ENCODE measurements around the gene C6.

The C6 gene

GRCh38 chr5:41213340-41213739 is at the start of gene C6:
Gene C6 (minus strand): TSS chr5:41213532. CDS start chr5:41203230, 10,302 bp downstream.
- no peaks in the 10 kb centered on the region for H3K9me3 ChIP-seq (ENCODE audit: control insufficient read depth in 2 of 2, low read length in 2 of 2)
- H3K9ac ChIP-seq (ENCODE audit: low read depth in 1 of 2, low read length in 2 of 2) = no peak within 1 kb of the TSS
- no peaks in the 10 kb centered on the region for H3K4me1 ChIP-seq (ENCODE audit: control insufficient read depth in 2 of 2, insufficient read depth in 2 of 2, low read length in 2 of 2)
- no peaks in the 10 kb centered on the region for H3K27me3 ChIP-seq (ENCODE audit: control insufficient read depth in 2 of 2, insufficient read depth in 2 of 2, low read length in 2 of 2)
- no peak within 1 kb of the TSS for H3K4me3 ChIP-seq (ENCODE audit: low read length in 2 of 2)
- no peak within 1 kb of the TSS for H3K27ac ChIP-seq (ENCODE audit: low read depth in 2 of 2, low read length in 2 of 2)
- no peaks in the 10 kb centered on the region for H3K36me3 ChIP-seq (ENCODE audit: control insufficient read depth in 2 of 2, insufficient read depth in 2 of 2, low read length in 2 of 2)

- no peaks in the 10 kb centered on the region for H3K36me3 ChIP-seq (ENCODE audit: control insufficient read depth in 2 of 2, insufficient read depth in 2 of 2, low read length in 2 of 2)
- H3K9me3 ChIP-seq (ENCODE audit: control insufficient read depth in 2 of 2, low read length in 2 of 2) = no peaks in the 10 kb centered on the region
- no peak overlapping the region for H3K27ac ChIP-seq (ENCODE audit: low read depth in 2 of 2, low read length in 2 of 2)
- no peak overlapping the region for H3K4me3 ChIP-seq (ENCODE audit: low read length in 2 of 2)
- H3K27me3 ChIP-seq (ENCODE audit: control insufficient read depth in 2 of 2, insufficient read depth in 2 of 2, low read length in 2 of 2) = no peaks in the 10 kb centered on the region
- H3K4me1 ChIP-seq (ENCODE audit: control insufficient read depth in 2 of 2, insufficient read depth in 2 of 2, low read length in 2 of 2) = no peaks in the 10 kb centered on the region
- H3K9ac ChIP-seq (ENCODE audit: low read depth in 1 of 2, low read length in 2 of 2) = no peak overlapping the region
These were observed 43.1 kb upstream of the C6 start for GRCh38 chr5:41256400-41256799.

GRCh38 chr5:41253109-41253508 is 39.8 kb upstream of the C6 start:
- Histone ChIP-seq H3K9me3 (ENCODE audit: control insufficient read depth in 2 of 2, low read length in 2 of 2) (no peaks in the 10 kb centered on the region), H3K4me1 (ENCODE audit: control insufficient read depth in 2 of 2, insufficient read depth in 2 of 2, low read length in 2 of 2) (no peaks in the 10 kb centered on the region), H3K4me3 (ENCODE audit: low read length in 2 of 2) (no peak overlapping the region), H3K27ac (ENCODE audit: low read depth in 2 of 2, low read length in 2 of 2) (no peak overlapping the region), H3K9ac (ENCODE audit: low read depth in 1 of 2, low read length in 2 of 2) (no peak overlapping the region), H3K36me3 (ENCODE audit: control insufficient read depth in 2 of 2, insufficient read depth in 2 of 2, low read length in 2 of 2) (no peaks in the 10 kb centered on the region), H3K27me3 (ENCODE audit: control insufficient read depth in 2 of 2, insufficient read depth in 2 of 2, low read length in 2 of 2) (no peaks in the 10 kb centered on the region)

- no peak overlapping the region for H3K4me3 ChIP-seq (ENCODE audit: low read length in 2 of 2)
- no peaks in the 10 kb centered on the region for H3K4me1 ChIP-seq (ENCODE audit: control insufficient read depth in 2 of 2, insufficient read depth in 2 of 2, low read length in 2 of 2)
- no peak overlapping the region for H3K27ac ChIP-seq (ENCODE audit: low read depth in 2 of 2, low read length in 2 of 2)
- H3K9ac ChIP-seq (ENCODE audit: low read depth in 1 of 2, low read length in 2 of 2) = no peak overlapping the region
- H3K36me3 ChIP-seq (ENCODE audit: control insufficient read depth in 2 of 2, insufficient read depth in 2 of 2, low read length in 2 of 2) = no peaks in the 10 kb centered on the region
- H3K27me3 ChIP-seq (ENCODE audit: control insufficient read depth in 2 of 2, insufficient read depth in 2 of 2, low read length in 2 of 2) = no peaks in the 10 kb centered on the region
- H3K9me3 ChIP-seq (ENCODE audit: control insufficient read depth in 2 of 2, low read length in 2 of 2) = no peaks in the 10 kb centered on the region
These were observed 38.7 kb upstream of the C6 start for GRCh38 chr5:41252036-41252435.

- no peaks in the 10 kb centered on the region for H3K9me3 ChIP-seq (ENCODE audit: control insufficient read depth in 2 of 2, low read length in 2 of 2)
- H3K4me1 ChIP-seq (ENCODE audit: control insufficient read depth in 2 of 2, insufficient read depth in 2 of 2, low read length in 2 of 2) = no peaks in the 10 kb centered on the region
- H3K27me3 ChIP-seq (ENCODE audit: control insufficient read depth in 2 of 2, insufficient read depth in 2 of 2, low read length in 2 of 2) = no peaks in the 10 kb centered on the region
- H3K9ac ChIP-seq (ENCODE audit: low read depth in 1 of 2, low read length in 2 of 2) = no peak overlapping the region
- no peak overlapping the region for H3K4me3 ChIP-seq (ENCODE audit: low read length in 2 of 2)
- no peak overlapping the region for H3K27ac ChIP-seq (ENCODE audit: low read depth in 2 of 2, low read length in 2 of 2)
- H3K36me3 ChIP-seq (ENCODE audit: control insufficient read depth in 2 of 2, insufficient read depth in 2 of 2, low read length in 2 of 2) = no peaks in the 10 kb centered on the region
These were observed 37.1 kb upstream of the C6 start for GRCh38 chr5:41250351-41250987.

GRCh38 chr5:41247135-41247534 is 33.8 kb upstream of the C6 start:
- no peak overlapping the region for H3K27ac ChIP-seq (ENCODE audit: low read depth in 2 of 2, low read length in 2 of 2)
- H3K36me3 ChIP-seq (ENCODE audit: control insufficient read depth in 2 of 2, insufficient read depth in 2 of 2, low read length in 2 of 2) = no peaks in the 10 kb centered on the region
- H3K4me1 ChIP-seq (ENCODE audit: control insufficient read depth in 2 of 2, insufficient read depth in 2 of 2, low read length in 2 of 2) = no peaks in the 10 kb centered on the region
- no peaks in the 10 kb centered on the region for H3K9me3 ChIP-seq (ENCODE audit: control insufficient read depth in 2 of 2, low read length in 2 of 2)
- no peak overlapping the region for H3K4me3 ChIP-seq (ENCODE audit: low read length in 2 of 2)
- no peak overlapping the region for H3K9ac ChIP-seq (ENCODE audit: low read depth in 1 of 2, low read length in 2 of 2)
- H3K27me3 ChIP-seq (ENCODE audit: control insufficient read depth in 2 of 2, insufficient read depth in 2 of 2, low read length in 2 of 2) = no peaks in the 10 kb centered on the region

GRCh38 chr5:41246376-41246775 is 33.0 kb upstream of the C6 start:
- Histone ChIP-seq H3K36me3 (ENCODE audit: control insufficient read depth in 2 of 2, insufficient read depth in 2 of 2, low read length in 2 of 2) (no peaks in the 10 kb centered on the region), H3K9me3 (ENCODE audit: control insufficient read depth in 2 of 2, low read length in 2 of 2) (no peaks in the 10 kb centered on the region), H3K27me3 (ENCODE audit: control insufficient read depth in 2 of 2, insufficient read depth in 2 of 2, low read length in 2 of 2) (no peaks in the 10 kb centered on the region), H3K27ac (ENCODE audit: low read depth in 2 of 2, low read length in 2 of 2) (no peak overlapping the region), H3K4me1 (ENCODE audit: control insufficient read depth in 2 of 2, insufficient read depth in 2 of 2, low read length in 2 of 2) (no peaks in the 10 kb centered on the region), H3K9ac (ENCODE audit: low read depth in 1 of 2, low read length in 2 of 2) (no peak overlapping the region), H3K4me3 (ENCODE audit: low read length in 2 of 2) (no peak overlapping the region)

GRCh38 chr5:41243558-41243957 is 30.2 kb upstream of the C6 start:
- H3K27me3 ChIP-seq (ENCODE audit: control insufficient read depth in 2 of 2, insufficient read depth in 2 of 2, low read length in 2 of 2) = no peaks in the 10 kb centered on the region
- no peak overlapping the region for H3K9ac ChIP-seq (ENCODE audit: low read depth in 1 of 2, low read length in 2 of 2)
- peaks cover 0 to 3% of the 10 kb centered on the region in 2 donors for H3K4me1 ChIP-seq (ENCODE audit: control insufficient read depth in 2 of 2, insufficient read depth in 2 of 2, low read length in 2 of 2)
- no peaks in the 10 kb centered on the region for H3K36me3 ChIP-seq (ENCODE audit: control insufficient read depth in 2 of 2, insufficient read depth in 2 of 2, low read length in 2 of 2)
- H3K27ac ChIP-seq (ENCODE audit: low read depth in 2 of 2, low read length in 2 of 2) = no peak overlapping the region
- no peaks in the 10 kb centered on the region for H3K9me3 ChIP-seq (ENCODE audit: control insufficient read depth in 2 of 2, low read length in 2 of 2)
- H3K4me3 ChIP-seq (ENCODE audit: low read length in 2 of 2) = no peak overlapping the region

- H3K9me3 ChIP-seq (ENCODE audit: control insufficient read depth in 2 of 2, low read length in 2 of 2) = no peaks in the 10 kb centered on the region
- no peak overlapping the region for H3K27ac ChIP-seq (ENCODE audit: low read depth in 2 of 2, low read length in 2 of 2)
- peaks cover 0 to 3% of the 10 kb centered on the region in 2 donors for H3K4me1 ChIP-seq (ENCODE audit: control insufficient read depth in 2 of 2, insufficient read depth in 2 of 2, low read length in 2 of 2)
- no peaks in the 10 kb centered on the region for H3K36me3 ChIP-seq (ENCODE audit: control insufficient read depth in 2 of 2, insufficient read depth in 2 of 2, low read length in 2 of 2)
- no peak overlapping the region for H3K4me3 ChIP-seq (ENCODE audit: low read length in 2 of 2)
- H3K9ac ChIP-seq (ENCODE audit: low read depth in 1 of 2, low read length in 2 of 2) = no peak overlapping the region
- no peaks in the 10 kb centered on the region for H3K27me3 ChIP-seq (ENCODE audit: control insufficient read depth in 2 of 2, insufficient read depth in 2 of 2, low read length in 2 of 2)
These were observed 27.7 kb upstream of the C6 start for GRCh38 chr5:41240985-41241384.

GRCh38 chr5:41240390-41240789 is 27.1 kb upstream of the C6 start:
- Histone ChIP-seq H3K27me3 (ENCODE audit: control insufficient read depth in 2 of 2, insufficient read depth in 2 of 2, low read length in 2 of 2) (no peaks in the 10 kb centered on the region), H3K36me3 (ENCODE audit: control insufficient read depth in 2 of 2, insufficient read depth in 2 of 2, low read length in 2 of 2) (no peaks in the 10 kb centered on the region), H3K4me1 (ENCODE audit: control insufficient read depth in 2 of 2, insufficient read depth in 2 of 2, low read length in 2 of 2) (peaks cover 0 to 3% of the 10 kb centered on the region in 2 donors), H3K9ac (ENCODE audit: low read depth in 1 of 2, low read length in 2 of 2) (no peak overlapping the region), H3K9me3 (ENCODE audit: control insufficient read depth in 2 of 2, low read length in 2 of 2) (no peaks in the 10 kb centered on the region), H3K27ac (ENCODE audit: low read depth in 2 of 2, low read length in 2 of 2) (no peak overlapping the region), H3K4me3 (ENCODE audit: low read length in 2 of 2) (no peak overlapping the region)

GRCh38 chr5:41234475-41234874 is 21.1 kb upstream of the C6 start:
- Histone ChIP-seq H3K27ac (ENCODE audit: low read depth in 2 of 2, low read length in 2 of 2) (no peak overlapping the region), H3K9me3 (ENCODE audit: control insufficient read depth in 2 of 2, low read length in 2 of 2) (no peaks in the 10 kb centered on the region), H3K9ac (ENCODE audit: low read depth in 1 of 2, low read length in 2 of 2) (no peak overlapping the region), H3K4me3 (ENCODE audit: low read length in 2 of 2) (no peak overlapping the region), H3K27me3 (ENCODE audit: control insufficient read depth in 2 of 2, insufficient read depth in 2 of 2, low read length in 2 of 2) (no peaks in the 10 kb centered on the region), H3K36me3 (ENCODE audit: control insufficient read depth in 2 of 2, insufficient read depth in 2 of 2, low read length in 2 of 2) (no peaks in the 10 kb centered on the region), H3K4me1 (ENCODE audit: control insufficient read depth in 2 of 2, insufficient read depth in 2 of 2, low read length in 2 of 2) (no peaks in the 10 kb centered on the region)
